ENCODE results near the gene NDUFAF5. TPM values are rescaled to one million over a fixed set of nuclear protein-coding genes. Genes with fewer than 3 reads are reported as not detected.

Gene NDUFAF5
- total and polyA plus RNA-seq, 2 experiments from 2014 or later: 16.6 to 21.3 TPM

GRCh38 chr20:13855613-13856012 lies 70.8 kb downstream of the NDUFAF5 start:
- no peaks in the 10 kb centered on the region for H4K20me1 ChIP-seq (ENCODE audit: insufficient read depth, poor library complexity, severe bottlenecking)
- H3K4me3 ChIP-seq: no peak overlapping the region
- WGBS (ENCODE audit: low lambda C conversion rate, missing lambda C conversion rate): 92% methylated on average over 4 of the region's 4 CpGs
- no peaks in the 10 kb centered on the region for H3K4me1 ChIP-seq (ENCODE audit: insufficient read depth)
- DNase-seq (ENCODE audit: low spot score): no peak
- no peaks in the 10 kb centered on the region for H3K9me3 ChIP-seq (ENCODE audit: low read depth)
- TF ChIP-seq CTCF (IDR thresholded peaks at IDR 0.05; ENCODE audit: poor library complexity) (no peak), EZH2 (IDR thresholded peaks at IDR 0.05; ENCODE audit: borderline replicate concordance) (no peak), EZH2phosphoT487 (IDR thresholded peaks at IDR 0.05; ENCODE audit: low read depth, severe bottlenecking, unreplicated experiment) (no peak)
- no peak overlapping the region for H2AFZ ChIP-seq
- H3K36me3 ChIP-seq (replicated peaks; ENCODE audit: insufficient read depth, low read depth): no peaks in the 10 kb centered on the region
- H3K9me2 ChIP-seq (replicated peaks; ENCODE audit: insufficient read depth): no peaks in the 10 kb centered on the region
- no peak overlapping the region for H3K27ac ChIP-seq
- H3K4me2 ChIP-seq: no peak overlapping the region
- no peaks in the 10 kb centered on the region for H3K27me3 ChIP-seq
- no peaks in the 10 kb centered on the region for H3K79me2 ChIP-seq

GRCh38 chr20:13856354-13856753 lies 71.5 kb downstream of the NDUFAF5 start:
- DNase-seq (ENCODE audit: low spot score): no peak
- Histone ChIP-seq H3K9me3 (ENCODE audit: low read depth) (no peaks in the 10 kb centered on the region), H3K4me2 (no peak overlapping the region), H4K20me1 (ENCODE audit: insufficient read depth, poor library complexity, severe bottlenecking) (no peaks in the 10 kb centered on the region), H3K4me1 (ENCODE audit: insufficient read depth) (no peaks in the 10 kb centered on the region), H3K27me3 (no peaks in the 10 kb centered on the region), H3K27ac (no peak overlapping the region), H3K36me3 (replicated peaks; ENCODE audit: insufficient read depth, low read depth) (no peaks in the 10 kb centered on the region), H3K9me2 (replicated peaks; ENCODE audit: insufficient read depth) (no peaks in the 10 kb centered on the region), H3K79me2 (no peaks in the 10 kb centered on the region), H2AFZ (no peak overlapping the region), H3K4me3 (no peak overlapping the region)
- 81% methylated on average over 4 of the region's 4 CpGs for WGBS (ENCODE audit: low lambda C conversion rate, missing lambda C conversion rate)
- TF ChIP-seq CTCF (IDR thresholded peaks at IDR 0.05; ENCODE audit: poor library complexity): no peak
- TF ChIP-seq EZH2phosphoT487 (IDR thresholded peaks at IDR 0.05; ENCODE audit: low read depth, severe bottlenecking, unreplicated experiment): no peak
- TF ChIP-seq EZH2 (IDR thresholded peaks at IDR 0.05; ENCODE audit: borderline replicate concordance): no peak

GRCh38 chr20:13857304-13857703 lies 72.5 kb downstream of the NDUFAF5 start:
- H2AFZ ChIP-seq: no peak overlapping the region
- H3K4me1 ChIP-seq (ENCODE audit: insufficient read depth): no peaks in the 10 kb centered on the region
- no peaks in the 10 kb centered on the region for H4K20me1 ChIP-seq (ENCODE audit: insufficient read depth, poor library complexity, severe bottlenecking)
- H3K27ac ChIP-seq: no peak overlapping the region
- no peak overlapping the region for H3K4me2 ChIP-seq
- H3K79me2 ChIP-seq: no peaks in the 10 kb centered on the region
- WGBS (ENCODE audit: low lambda C conversion rate, missing lambda C conversion rate): 88% methylated on average over 3 of the region's 3 CpGs
- no peaks in the 10 kb centered on the region for H3K27me3 ChIP-seq
- no peak for TF ChIP-seq CTCF (IDR thresholded peaks at IDR 0.05; ENCODE audit: poor library complexity)
- TF ChIP-seq EZH2 (IDR thresholded peaks at IDR 0.05; ENCODE audit: borderline replicate concordance): no peak
- no peak for TF ChIP-seq EZH2phosphoT487 (IDR thresholded peaks at IDR 0.05; ENCODE audit: low read depth, severe bottlenecking, unreplicated experiment)
- no peak for DNase-seq (ENCODE audit: low spot score)
- no peaks in the 10 kb centered on the region for H3K36me3 ChIP-seq (replicated peaks; ENCODE audit: insufficient read depth, low read depth)
- no peaks in the 10 kb centered on the region for H3K9me2 ChIP-seq (replicated peaks; ENCODE audit: insufficient read depth)
- H3K4me3 ChIP-seq: no peak overlapping the region
- H3K9me3 ChIP-seq (ENCODE audit: low read depth): no peaks in the 10 kb centered on the region

- no peaks in the 10 kb centered on the region for H3K9me3 ChIP-seq (ENCODE audit: low read depth)
- no peaks in the 10 kb centered on the region for H3K79me2 ChIP-seq
- H2AFZ ChIP-seq: no peak overlapping the region
- no peaks in the 10 kb centered on the region for H3K36me3 ChIP-seq (replicated peaks; ENCODE audit: insufficient read depth, low read depth)
- no peaks in the 10 kb centered on the region for H3K27me3 ChIP-seq
- no peak overlapping the region for H3K4me2 ChIP-seq
- TF ChIP-seq EZH2phosphoT487 (IDR thresholded peaks at IDR 0.05; ENCODE audit: low read depth, severe bottlenecking, unreplicated experiment) (no peak), CTCF (IDR thresholded peaks at IDR 0.05; ENCODE audit: poor library complexity) (no peak), EZH2 (IDR thresholded peaks at IDR 0.05; ENCODE audit: borderline replicate concordance) (no peak)
- no peak overlapping the region for H3K4me3 ChIP-seq
- no peaks in the 10 kb centered on the region for H3K9me2 ChIP-seq (replicated peaks; ENCODE audit: insufficient read depth)
- no peak overlapping the region for H3K27ac ChIP-seq
- H4K20me1 ChIP-seq (ENCODE audit: insufficient read depth, poor library complexity, severe bottlenecking): no peaks in the 10 kb centered on the region
- 94% methylated on average over 7 of the region's 7 CpGs for WGBS (ENCODE audit: low lambda C conversion rate, missing lambda C conversion rate)
- no peaks in the 10 kb centered on the region for H3K4me1 ChIP-seq (ENCODE audit: insufficient read depth)
- no peak for DNase-seq (ENCODE audit: low spot score)
These were observed 73.1 kb downstream of the NDUFAF5 start for GRCh38 chr20:13857961-13858360.

Data from hepatocyte (in vitro differentiated cells).